Mucosa of descending colon (tissue), 3 donors: ENCODE data around the gene KRT74. TPM values are rescaled to one million over a fixed set of nuclear protein-coding genes. Genes with fewer than 3 reads are reported as not detected.

Experiments
- ATAC-seq: fragments of 200-7000 bp; cut with Tn5 transposase; one replicate; pipeline ENCODE4 v1.9.1; 2020; ENCODE audit warnings: mild to moderate bottlenecking, moderate library complexity
- DNase-seq, 3 donors: peaks; one replicate each; pipeline ENCODE4 v3.0.0-alpha.2; 2020
- H3K36me3 ChIP-seq: fragments of 200-600 bp; one replicate; pipeline ENCODE4 v1.8.0; 2021; ENCODE audit warnings: low read depth, mild to moderate bottlenecking
- H3K4me1 ChIP-seq: fragments of 200-600 bp; one replicate; pipeline ENCODE4 v1.8.0; 2021; ENCODE audit warnings: low read depth, mild to moderate bottlenecking
- H3K4me3 ChIP-seq: fragments of 200-600 bp; one replicate; pipeline ENCODE4 v1.8.0; 2021; ENCODE audit warnings: mild to moderate bottlenecking
- H3K9me3 ChIP-seq: fragments of 200-600 bp; one replicate; pipeline ENCODE4 v1.8.0; 2021; ENCODE audit warnings: mild to moderate bottlenecking
- CTCF ChIP-seq: fragments of 200-600 bp; IDR thresholded peaks from one replicate; pipeline ENCODE4 v1.8.0; 2022; ENCODE audit warnings: antibody characterized with exemption, mild to moderate bottlenecking
- intact Hi-C, 2 donors: fragments of 100-400 bp; cut with DNase I in 1 of 2; cut with micrococcal nuclease in 1 of 2; formaldehyde crosslinking; loops; one replicate each; pipeline versions ENCODE4 v1.11.0 to v1.11.1; 2022; cut with DNase I, micrococcal nuclease
- total RNA-seq, 3 donors: library from RNA; stranded (reverse); fragmentation: NEBNext Ultra II Directional in 2 of 3; extraction: Animal tissue kit (Norgen Biotek cat#: 25700) in 2 of 3; gene quantifications; one replicate each; pipeline versions ENCODE4 v1.2.1 to v1.2.4, GENCODE V29; 2021 to 2023
- donor health status: DM: no; HTN: no; CAD: no; lungs with moderate emphysema.
- donor health status: DM: no; HTN: no; CAD: no.
- donor health status: DM: no; HTN: yes; CAD: no.

Gene KRT74
- total RNA-seq, 3 donors from 2014 or later, result not detected

- H3K4me1 ChIP-seq, result no peaks in the 10 kb centered on the region
- intact Hi-C loops, result no loop called here
- no peak overlapping the region for H3K4me3 ChIP-seq
- no peak for DNase-seq
- no peak for ATAC-seq
- TF ChIP-seq CTCF, result no peak
- H3K36me3 ChIP-seq, result no peaks in the 10 kb centered on the region
- H3K9me3 ChIP-seq, result no peaks in the 10 kb centered on the region
Measured at GRCh38 chr12:52573306-52573705, 337 bp downstream of the KRT74 start.

- Histone ChIP-seq H3K4me3 (no peak overlapping the region), H3K4me1 (no peaks in the 10 kb centered on the region), H3K9me3 (no peaks in the 10 kb centered on the region), H3K36me3 (no peaks in the 10 kb centered on the region)
- ATAC-seq, result no peak
- no peak for TF ChIP-seq CTCF
- DNase-seq, result no peak
- intact Hi-C loops, result no loop called here
Measured at GRCh38 chr12:52570511-52570910, 3.1 kb downstream of the KRT74 start.

- H3K9me3 ChIP-seq, result no peaks in the 10 kb centered on the region
- DNase-seq, result no peak
- TF ChIP-seq CTCF, result no peak
- no peak for ATAC-seq
- intact Hi-C loops, result no loop called here
- H3K36me3 ChIP-seq, result no peaks in the 10 kb centered on the region
- H3K4me3 ChIP-seq, result no peak overlapping the region
- no peaks in the 10 kb centered on the region for H3K4me1 ChIP-seq
Measured at GRCh38 chr12:52568111-52568510, 5.5 kb downstream of the KRT74 start.

GRCh38 chr12:52566847-52567291, 6.8 kb downstream of the KRT74 start:
- TF ChIP-seq CTCF, result no peak
- Histone ChIP-seq H3K36me3 (no peaks in the 10 kb centered on the region), H3K9me3 (no peaks in the 10 kb centered on the region), H3K4me1 (no peaks in the 10 kb centered on the region), H3K4me3 (no peak overlapping the region)
- DNase-seq (no peak), ATAC-seq (no peak)
- intact Hi-C loops, result no loop called here

- Histone ChIP-seq H3K36me3 (no peaks in the 10 kb centered on the region), H3K9me3 (no peaks in the 10 kb centered on the region), H3K4me3 (no peak overlapping the region), H3K4me1 (no peaks in the 10 kb centered on the region)
- DNase-seq (no peak), ATAC-seq (no peak)
- TF ChIP-seq CTCF, result no peak
- intact Hi-C loops, result no loop called here
Measured at GRCh38 chr12:52564582-52564981, 9.1 kb downstream of the KRT74 start.

- no peaks in the 10 kb centered on the region for H3K4me1 ChIP-seq
- no peak for TF ChIP-seq CTCF
- peak in 1 of 3 donors; percentile 15 for DNase-seq
- no peaks in the 10 kb centered on the region for H3K36me3 ChIP-seq
- intact Hi-C loops, result no loop called here
- ATAC-seq, result peak; percentile 50
- H3K4me3 ChIP-seq, result no peak overlapping the region
- no peaks in the 10 kb centered on the region for H3K9me3 ChIP-seq
Measured at GRCh38 chr12:52561880-52562449, 11.7 kb downstream of the KRT74 start.
